Endothelial cell of umbilical vein (primary cell): ENCODE results near the gene ZNF565. TPM values are rescaled to one million over a fixed set of nuclear protein-coding genes. Genes with fewer than 3 reads are reported as not detected.
"Not testable (repeated sequence)": the region's sequence is repeated elsewhere in the genome, so short reads cannot be mapped to it uniquely, and the experiment has no call there.

Source experiments
- BruUV-seq: library from RNA; stranded (reverse); fragments of 400-500 nt; replicated peaks from 2 replicates; lab custom pipeline; 2021; lab: Mats Ljungman, UMichigan
- CTCF ChIA-PET: fragments of 300-600, 350-600 bp; sonication (Branson Sonifier 250); formaldehyde crosslinking; loops from one replicate; lab custom pipeline; 2021; ENCODE audit warnings: antibody characterized with exemption, inconsistent platforms; lab: Charles Lee
- POLR2A ChIA-PET: fragments of 300-600, 350-600 bp; sonication (Branson Sonifier 250); formaldehyde crosslinking; loops from one replicate; lab custom pipeline; 2021; ENCODE audit warnings: antibody characterized with exemption, inconsistent platforms; lab: Charles Lee
- DNase-seq: peaks from one replicate; pipeline ENCODE4 v3.0.0-alpha.2; 2011; ENCODE audit warnings: low read depth, low spot score
- FAIRE-seq: peaks from 2 replicates; lab custom pipeline; 2011; peaks lifted over from hg19 to GRCh38; lab: Jason Lieb, UNC
- H2AFZ ChIP-seq: 2 replicates; pipeline ENCODE4 v1.6.0; 2012; ENCODE audit warnings: low read depth, low read length, control low read depth, inconsistent platforms
- H3K27ac ChIP-seq: 2 replicates; pipeline ENCODE4 v1.5.1; 2011; ENCODE audit warnings: low read depth, mild to moderate bottlenecking, control low read depth, low read length, moderate library complexity; ENCODE audit not compliant: insufficient read depth
- H3K27me3 ChIP-seq, 2 experiments: 2 replicates each; pipeline versions ENCODE4 v1.6.0 to v1.6.1; 2011; ENCODE audit warnings: low read length in 2 of 2, mixed read lengths in 1 of 2; ENCODE audit not compliant: control insufficient read depth in 2 of 2, insufficient read depth in 2 of 2
- H3K36me3 ChIP-seq, 2 experiments: 2 replicates in 1 of 2; 3 replicates in 1 of 2; pipeline ENCODE4 v1.5.1; 2011; ENCODE audit warnings: low read length in 2 of 2, mild to moderate bottlenecking in 1 of 2, moderate library complexity in 1 of 2; ENCODE audit not compliant: control insufficient read depth in 2 of 2, insufficient read depth in 2 of 2; ENCODE audit errors: extremely low read depth in 1 of 2
- H3K4me1 ChIP-seq: 3 replicates; pipeline ENCODE4 v1.5.1; 2011; ENCODE audit warnings: mild to moderate bottlenecking, low read length; ENCODE audit not compliant: control insufficient read depth, insufficient read depth; ENCODE audit errors: extremely low read depth
- H3K4me2 ChIP-seq: 2 replicates; pipeline ENCODE4 v1.6.1; 2011; ENCODE audit warnings: low read length, control low read depth, mixed read lengths; ENCODE audit not compliant: insufficient read depth
- H3K4me3 ChIP-seq, 3 experiments: fragments of 200-600 bp in 1 of 3; sonication (generic), shearing (Covaris generic) in 1 of 3; replicated peaks in 1 of 3; 2 replicates each; pipeline ENCODE4 v1.5.1; 2011 to 2016; ENCODE audit warnings: control low read depth in 3 of 3, low read length in 3 of 3, mild to moderate bottlenecking in 2 of 3, inconsistent platforms in 1 of 3, low read depth in 1 of 3, moderate library complexity in 1 of 3; ENCODE audit not compliant: insufficient read depth in 1 of 3
- H3K79me2 ChIP-seq: 2 replicates; pipeline ENCODE4 v1.6.0; 2012; ENCODE audit warnings: low read length, inconsistent platforms; ENCODE audit not compliant: control insufficient read depth, insufficient read depth
- H3K9ac ChIP-seq: replicated peaks from 2 replicates; pipeline ENCODE3; 2011; ENCODE audit warnings: low read length, control low read depth; ENCODE audit not compliant: insufficient read depth; ENCODE audit errors: extremely low read depth
- H3K9me1 ChIP-seq: replicated peaks from 3 replicates; pipeline ENCODE4 v1.6.0; 2011; ENCODE audit warnings: mild to moderate bottlenecking, low read length; ENCODE audit not compliant: control insufficient read depth, insufficient read depth; ENCODE audit errors: extremely low read depth
- H3K9me3 ChIP-seq: replicated peaks from 2 replicates; pipeline ENCODE4 v1.5.1; 2012; ENCODE audit warnings: low read length, inconsistent platforms; ENCODE audit not compliant: control insufficient read depth, insufficient read depth
- H4K20me1 ChIP-seq: replicated peaks from 2 replicates; pipeline ENCODE3; 2011; ENCODE audit warnings: mild to moderate bottlenecking, low read length; ENCODE audit not compliant: control insufficient read depth, insufficient read depth; ENCODE audit errors: extremely low read depth
- EZH2 ChIP-seq: IDR thresholded peaks from 2 replicates; pipeline ENCODE4 v1.6.1; 2012; ENCODE audit warnings: borderline replicate concordance, low read depth, mild to moderate bottlenecking, moderate library complexity, low read length, inconsistent platforms; ENCODE audit not compliant: severe bottlenecking
- GATA2 ChIP-seq: IDR thresholded peaks from 2 replicates; pipeline ENCODE4 v1.7.0; 2011; ENCODE audit warnings: low read depth, mild to moderate bottlenecking, moderate library complexity, mixed read lengths, low read length; ENCODE audit not compliant: insufficient read length, insufficient read depth
- JUN ChIP-seq: IDR thresholded peaks from 2 replicates; pipeline ENCODE4 v1.6.1; 2011; ENCODE audit warnings: borderline replicate concordance, low read depth; ENCODE audit not compliant: insufficient read length, insufficient read depth
- MYC ChIP-seq: IDR thresholded peaks from one replicate; pipeline ENCODE4 v1.6.1; 2011; ENCODE audit warnings: mild to moderate bottlenecking, low read depth, low read length
- POLR2A ChIP-seq: IDR thresholded peaks from 2 replicates; pipeline ENCODE4 v1.6.1; 2012; ENCODE audit warnings: low read depth, mild to moderate bottlenecking, control low read depth, low read length
- POLR2AphosphoS5 ChIP-seq: IDR thresholded peaks from 2 replicates; pipeline ENCODE4 v1.6.1; 2012; ENCODE audit warnings: low read depth, mild to moderate bottlenecking, control low read depth, low read length, moderate library complexity; ENCODE audit not compliant: insufficient read depth
- dilution Hi-C: fragments of 300-500 bp; cut with MboI; formaldehyde crosslinking; loops from one replicate; pipeline ENCODE4 v1.15.0; 2019; ENCODE audit warnings: low sequenced_read_pairs; ENCODE audit not compliant: extremely low pct_ligation_motif_present
- intact Hi-C: fragments of 100-400 bp; cut with micrococcal nuclease; formaldehyde crosslinking; loops from one replicate; pipeline ENCODE4 v1.10.0; 2022
- polyA plus RNA-seq, 4 experiments: library from polyadenylated mRNA; depleted of rRNA in 3 of 4; stranded (reverse) in 3 of 4; unstranded in 1 of 4; fragments of >200 nt; gene quantifications; 2 replicates each; pipeline versions ENCODE4 v1.2.1 to v1.2.3, GENCODE V29; 2011 to 2012; ENCODE audit warnings: missing spikeins in 1 of 4
- total RNA-seq: library from RNA; stranded (reverse); gene quantifications from 2 replicates; pipeline ENCODE4 v1.2.3, GENCODE V29; 2021
- TF ChIP-seq, protein P1 (sequence below), 2 donors: IDR thresholded peaks; 1 replicate in 1 of 2; 2 replicates in 1 of 2; pipeline ENCODE4 v1.5.1; 2011; ENCODE audit warnings: low read length in 2 of 2, mild to moderate bottlenecking in 2 of 2, moderate library complexity in 2 of 2, control low read depth in 1 of 2, inconsistent platforms in 1 of 2, low read depth in 1 of 2; ENCODE audit not compliant: insufficient read depth in 1 of 2; ENCODE audit errors: extremely low read depth in 1 of 2
- TF ChIP-seq, protein P2 (sequence below): IDR thresholded peaks from 2 replicates; pipeline ENCODE4 v1.6.1; 2011; ENCODE audit not compliant: insufficient read depth, insufficient read length

ZNF565 gene
- total and polyA plus RNA-seq, 2 donors (not counting 3 experiments of a cell fraction or from before 2014, with no cell fraction given) = 1.4 to 3.6 TPM

DNA sequence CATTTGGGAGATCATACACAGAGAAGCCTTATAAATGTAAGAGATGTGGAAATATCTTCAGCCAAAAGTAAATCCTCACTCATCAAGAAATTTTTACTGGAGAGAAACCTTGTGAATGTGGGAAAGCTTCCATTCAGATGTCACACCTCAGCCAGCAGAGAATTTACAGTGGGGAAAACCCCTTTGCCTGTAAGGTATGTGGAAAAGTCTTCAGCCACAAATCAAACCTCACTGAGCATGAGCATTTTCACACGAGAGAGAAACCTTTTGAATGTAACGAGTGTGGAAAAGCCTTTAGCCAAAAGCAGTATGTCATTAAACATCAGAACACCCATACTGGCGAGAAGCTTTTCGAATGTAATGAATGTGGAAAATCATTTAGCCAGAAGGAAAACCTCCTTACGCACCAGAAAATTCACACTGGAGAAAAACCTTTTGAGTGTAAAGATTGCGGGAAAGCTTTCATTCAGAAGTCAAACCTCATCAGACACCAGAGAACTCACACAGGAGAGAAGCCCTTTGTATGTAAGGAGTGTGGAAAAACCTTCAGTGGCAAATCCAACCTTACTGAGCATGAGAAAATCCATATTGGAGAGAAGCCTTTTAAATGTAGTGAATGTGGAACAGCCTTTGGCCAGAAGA lies 22.0 kb upstream of the ZNF565 start:
- Histone ChIP-seq H3K4me1 (no peaks in the 10 kb centered on the region), H3K9me3 (peaks cover 10% of the 10 kb centered on the region), H3K27ac (no peak overlapping the region), H4K20me1 (no peaks in the 10 kb centered on the region), H3K27me3 (no peaks in the 10 kb centered on the region), H3K9ac (no peak overlapping the region), H2AFZ (no peak overlapping the region), H3K9me1 (no peaks in the 10 kb centered on the region), H3K36me3 (peaks cover 30 to 41% of the 10 kb centered on the region in 2 experiments), H3K4me3 (no peak overlapping the region), H3K4me2 (no peak overlapping the region), H3K79me2 (no peaks in the 10 kb centered on the region)
- intact Hi-C loops = no loop called here
- ChIA-PET CTCF (no interaction called here), POLR2A (no interaction called here)
- DNase-seq (no peak), FAIRE-seq (no peak)
- TF ChIP-seq JUN (no peak), POLR2A (no peak), MYC (no peak), EZH2 (no peak), POLR2AphosphoS5 (no peak), GATA2 (no peak)
- TF ChIP-seq, protein P1, sequence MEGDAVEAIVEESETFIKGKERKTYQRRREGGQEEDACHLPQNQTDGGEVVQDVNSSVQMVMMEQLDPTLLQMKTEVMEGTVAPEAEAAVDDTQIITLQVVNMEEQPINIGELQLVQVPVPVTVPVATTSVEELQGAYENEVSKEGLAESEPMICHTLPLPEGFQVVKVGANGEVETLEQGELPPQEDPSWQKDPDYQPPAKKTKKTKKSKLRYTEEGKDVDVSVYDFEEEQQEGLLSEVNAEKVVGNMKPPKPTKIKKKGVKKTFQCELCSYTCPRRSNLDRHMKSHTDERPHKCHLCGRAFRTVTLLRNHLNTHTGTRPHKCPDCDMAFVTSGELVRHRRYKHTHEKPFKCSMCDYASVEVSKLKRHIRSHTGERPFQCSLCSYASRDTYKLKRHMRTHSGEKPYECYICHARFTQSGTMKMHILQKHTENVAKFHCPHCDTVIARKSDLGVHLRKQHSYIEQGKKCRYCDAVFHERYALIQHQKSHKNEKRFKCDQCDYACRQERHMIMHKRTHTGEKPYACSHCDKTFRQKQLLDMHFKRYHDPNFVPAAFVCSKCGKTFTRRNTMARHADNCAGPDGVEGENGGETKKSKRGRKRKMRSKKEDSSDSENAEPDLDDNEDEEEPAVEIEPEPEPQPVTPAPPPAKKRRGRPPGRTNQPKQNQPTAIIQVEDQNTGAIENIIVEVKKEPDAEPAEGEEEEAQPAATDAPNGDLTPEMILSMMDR (IDR thresholded peaks at IDR 0.05; ENCODE audit: extremely low read depth in 1 of 2, insufficient read depth in 1 of 2, low read depth in 1 of 2, low read length in 2 of 2) = no peak
- TF ChIP-seq, protein P2, sequence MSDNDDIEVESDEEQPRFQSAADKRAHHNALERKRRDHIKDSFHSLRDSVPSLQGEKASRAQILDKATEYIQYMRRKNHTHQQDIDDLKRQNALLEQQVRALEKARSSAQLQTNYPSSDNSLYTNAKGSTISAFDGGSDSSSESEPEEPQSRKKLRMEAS = no peak
- dilution Hi-C loops = no loop called here
- no TSS peak for BruUV-seq

- H3K4me2 ChIP-seq, intact Hi-C loops, H3K4me3 ChIP-seq, DNase-seq, H2AFZ ChIP-seq, H3K27me3 ChIP-seq, H3K4me1 ChIP-seq, FAIRE-seq, dilution Hi-C loops, H3K27ac ChIP-seq, CTCF ChIA-PET, BruUV-seq, H3K9me3 ChIP-seq, H3K9ac ChIP-seq, H3K9me1 ChIP-seq, POLR2A ChIA-PET, H4K20me1 ChIP-seq: not testable (repeated sequence)
- Histone ChIP-seq H3K79me2 (peaks cover 13% of the 10 kb centered on the region), H3K36me3 (peaks cover 41 to 46% of the 10 kb centered on the region in 2 experiments)
Observed at GRCh38 chr19:36233626-36234025, 19.2 kb upstream of the ZNF565 start.
